Measurements from ENCODE around the gene PKMYT1. TPM values are rescaled to one million over a fixed set of nuclear protein-coding genes. Genes with fewer than 3 reads are reported as not detected.

The PKMYT1 gene
- total RNA-seq, 3 donors from 2014 or later = 3.1 to 20.0 (median 6.9) TPM

DNA sequence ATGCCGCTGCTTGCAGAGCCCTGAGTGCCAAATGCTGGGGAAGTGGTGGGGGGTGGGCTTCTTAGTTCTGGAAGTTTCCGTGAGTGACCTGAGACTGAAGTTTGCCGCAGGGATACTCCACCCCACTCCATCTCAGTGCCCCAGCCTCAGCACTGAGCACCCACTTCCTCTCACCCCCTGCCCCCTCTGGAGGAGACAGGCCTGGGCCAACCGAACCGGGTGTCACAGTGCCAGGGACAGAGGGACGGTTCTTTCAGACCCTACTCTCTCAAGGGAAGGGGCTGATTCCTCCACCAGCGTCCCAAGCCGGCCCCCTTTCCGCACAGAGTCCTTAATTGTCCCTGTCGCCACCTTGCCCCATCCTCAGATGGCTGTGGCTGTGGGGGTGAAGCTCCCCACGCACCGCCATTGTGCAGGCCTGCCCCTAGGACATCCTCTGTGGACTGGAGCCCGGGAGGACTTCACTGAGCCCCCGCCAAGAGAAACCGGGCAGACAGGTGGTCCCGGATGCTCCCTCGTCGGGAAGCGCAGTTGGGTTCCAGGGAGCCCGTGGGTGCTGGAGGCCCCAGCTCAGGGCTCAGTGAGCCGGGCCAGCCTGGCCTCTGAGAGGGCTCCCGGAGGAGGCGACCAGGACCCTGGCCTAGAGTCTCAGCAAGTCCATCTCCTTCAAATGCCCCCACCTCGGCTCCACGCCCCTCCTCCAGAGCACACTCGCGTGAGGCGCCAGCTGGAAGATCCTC lies 17.7 kb downstream of the PKMYT1 start:
- DNase-seq (peak in 1 of 3 donors; percentile 52), ATAC-seq (no peak)
- Histone ChIP-seq H3K4me3 (no peak overlapping the region), H3K4me1 (ENCODE audit: low read depth) (peaks cover 34% of the 10 kb centered on the region), H3K9me3 (no peaks in the 10 kb centered on the region), H3K36me3 (ENCODE audit: low read depth) (no peaks in the 10 kb centered on the region)
- intact Hi-C loops (cut with DNase I, micrococcal nuclease) = no loop called here
- TF ChIP-seq, protein P1, sequence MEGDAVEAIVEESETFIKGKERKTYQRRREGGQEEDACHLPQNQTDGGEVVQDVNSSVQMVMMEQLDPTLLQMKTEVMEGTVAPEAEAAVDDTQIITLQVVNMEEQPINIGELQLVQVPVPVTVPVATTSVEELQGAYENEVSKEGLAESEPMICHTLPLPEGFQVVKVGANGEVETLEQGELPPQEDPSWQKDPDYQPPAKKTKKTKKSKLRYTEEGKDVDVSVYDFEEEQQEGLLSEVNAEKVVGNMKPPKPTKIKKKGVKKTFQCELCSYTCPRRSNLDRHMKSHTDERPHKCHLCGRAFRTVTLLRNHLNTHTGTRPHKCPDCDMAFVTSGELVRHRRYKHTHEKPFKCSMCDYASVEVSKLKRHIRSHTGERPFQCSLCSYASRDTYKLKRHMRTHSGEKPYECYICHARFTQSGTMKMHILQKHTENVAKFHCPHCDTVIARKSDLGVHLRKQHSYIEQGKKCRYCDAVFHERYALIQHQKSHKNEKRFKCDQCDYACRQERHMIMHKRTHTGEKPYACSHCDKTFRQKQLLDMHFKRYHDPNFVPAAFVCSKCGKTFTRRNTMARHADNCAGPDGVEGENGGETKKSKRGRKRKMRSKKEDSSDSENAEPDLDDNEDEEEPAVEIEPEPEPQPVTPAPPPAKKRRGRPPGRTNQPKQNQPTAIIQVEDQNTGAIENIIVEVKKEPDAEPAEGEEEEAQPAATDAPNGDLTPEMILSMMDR (IDR thresholded peaks at IDR 0.05) = no peak

DNA sequence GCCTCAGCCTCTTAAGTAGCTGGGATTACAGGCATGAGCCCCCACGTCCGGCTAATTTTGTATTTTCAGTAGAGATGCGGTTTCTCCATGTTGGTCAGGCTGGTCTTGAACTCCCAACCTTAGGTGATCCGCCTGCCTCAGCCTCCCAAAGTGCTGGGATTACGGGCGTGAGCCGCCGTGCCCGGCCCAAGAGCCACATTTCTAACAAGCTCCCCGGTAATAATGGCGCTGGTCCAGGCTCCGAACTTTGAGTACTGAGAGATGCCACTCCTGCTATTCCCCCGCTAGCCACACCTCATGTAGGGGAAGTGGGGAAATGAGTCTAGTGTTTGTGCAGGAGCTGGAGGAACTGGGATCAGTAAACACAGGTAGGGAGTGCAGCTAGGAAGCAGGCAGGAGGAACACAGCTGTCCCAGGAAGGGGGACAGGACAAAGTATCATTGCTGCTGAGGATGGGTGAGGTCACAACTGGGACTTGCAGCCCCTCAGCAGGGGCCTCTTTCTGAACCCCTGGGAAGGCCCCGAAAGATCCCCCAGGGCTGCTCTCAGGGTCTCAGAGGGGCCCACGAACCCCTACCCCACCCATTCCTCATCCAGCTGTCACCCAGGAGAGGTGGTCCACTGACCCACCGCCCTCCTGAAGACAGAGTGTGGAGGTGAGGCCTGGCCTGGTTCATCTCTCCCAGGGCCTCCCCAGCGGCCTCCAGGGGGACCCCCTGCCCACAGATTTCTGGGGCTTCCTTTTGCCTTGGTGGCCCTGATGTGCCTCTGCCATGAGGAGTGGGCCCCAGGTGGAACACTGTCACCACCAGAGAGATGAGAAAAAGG lies 19.8 kb downstream of the PKMYT1 start:
- intact Hi-C loops (cut with DNase I, micrococcal nuclease) = no loop called here
- DNase-seq (no peak), ATAC-seq (peak; percentile 48)
- no peak overlapping the region for H3K4me3 ChIP-seq
- TF ChIP-seq, protein P1 (IDR thresholded peaks at IDR 0.05) = no peak
- no peaks in the 10 kb centered on the region for H3K36me3 ChIP-seq (ENCODE audit: low read depth)
- H3K4me1 ChIP-seq (ENCODE audit: low read depth) = peaks cover 28% of the 10 kb centered on the region
- H3K9me3 ChIP-seq = no peaks in the 10 kb centered on the region

DNA sequence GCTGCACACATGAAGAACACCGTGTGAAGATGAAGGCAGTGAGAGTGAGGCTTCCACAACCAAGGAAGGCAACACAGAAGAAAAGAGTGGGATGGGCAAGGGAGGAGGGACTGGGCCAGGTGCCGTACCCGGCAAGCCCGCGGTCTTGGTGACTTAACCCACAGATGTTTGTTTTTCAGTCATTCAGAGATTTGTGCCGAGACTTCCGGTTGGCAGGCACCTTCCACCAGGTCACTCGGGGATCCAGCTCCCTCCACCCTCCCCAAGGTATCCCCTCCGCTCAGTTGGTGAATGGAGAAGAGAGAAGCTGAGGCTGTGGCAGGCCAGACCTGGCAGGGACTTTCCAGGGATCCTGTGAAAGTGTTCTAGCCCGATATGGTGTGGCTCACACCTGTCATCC lies 21.0 kb downstream of the PKMYT1 start:
- Histone ChIP-seq H3K4me1 (ENCODE audit: low read depth) (peaks cover 16% of the 10 kb centered on the region), H3K36me3 (ENCODE audit: low read depth) (no peaks in the 10 kb centered on the region), H3K9me3 (no peaks in the 10 kb centered on the region), H3K4me3 (no peak overlapping the region)
- DNase-seq = no peak
- TF ChIP-seq, protein P1 (IDR thresholded peaks at IDR 0.05) = no peak
- intact Hi-C loops (cut with DNase I, micrococcal nuclease) = no loop called here
- ATAC-seq = peak; percentile 14

DNA sequence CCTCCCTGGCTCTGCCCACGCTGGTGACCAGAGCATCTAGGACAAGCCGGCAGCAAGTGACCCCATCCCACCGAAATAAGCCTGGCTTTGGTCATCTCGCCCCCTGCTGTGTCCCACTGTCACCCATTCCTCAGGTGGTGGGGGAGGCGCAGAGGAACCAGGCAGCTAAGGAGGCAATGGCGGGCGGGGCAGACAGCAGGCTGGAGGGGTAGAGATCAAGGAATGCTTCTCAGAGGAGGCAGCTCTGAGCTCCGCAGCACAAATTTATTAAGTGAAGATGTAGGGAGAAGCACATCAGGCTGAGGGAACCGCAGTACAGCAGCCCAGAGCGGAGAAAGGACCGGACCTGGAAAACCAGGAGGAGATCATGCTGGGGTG lies 23.7 kb downstream of the PKMYT1 start:
- no peak for DNase-seq

DNA sequence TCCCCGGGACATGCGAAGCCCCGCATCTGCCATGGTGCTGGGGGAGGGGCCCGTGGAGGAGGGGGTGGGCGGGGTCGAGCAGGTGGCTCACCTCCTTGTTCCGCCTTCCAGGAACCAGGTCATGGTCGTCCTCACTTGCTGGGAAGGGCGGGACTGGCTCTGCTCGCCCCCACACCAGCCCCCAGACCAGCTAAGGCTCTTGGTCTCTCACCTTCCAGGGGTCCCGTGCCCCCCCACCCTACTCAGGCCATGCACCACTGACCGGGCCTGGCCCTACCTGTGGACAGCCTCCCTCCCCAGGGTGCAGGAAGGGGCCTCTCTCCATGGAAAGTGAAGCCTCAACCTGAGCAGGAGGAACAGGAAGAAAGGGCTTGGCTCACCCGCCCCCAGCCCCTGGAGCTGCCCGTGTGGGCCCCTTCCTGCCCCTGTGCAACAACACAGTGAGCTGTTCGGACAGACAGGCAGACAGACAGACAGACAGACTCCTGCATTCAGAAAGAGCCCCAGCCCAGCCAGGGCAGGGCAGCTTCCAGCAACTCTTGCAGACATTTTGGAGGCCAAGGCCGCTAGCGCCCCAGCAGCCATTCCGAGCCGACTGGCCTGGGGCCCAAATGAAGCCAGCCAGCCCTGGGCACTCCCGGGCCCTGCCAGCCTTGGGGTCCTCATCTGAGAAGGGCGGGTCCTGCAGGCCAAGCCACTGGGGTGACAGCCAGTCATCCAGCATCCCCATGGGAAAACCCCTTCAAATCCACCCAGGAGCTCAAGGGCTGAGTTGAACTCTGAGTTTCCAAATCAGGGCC lies 24.3 kb downstream of the PKMYT1 start:
- ATAC-seq = peak; percentile 60
- DNase-seq = peak in 2 of 3 donors; percentile 13 to 53
- Histone ChIP-seq H3K36me3 (ENCODE audit: low read depth) (no peaks in the 10 kb centered on the region), H3K4me1 (ENCODE audit: low read depth) (peaks cover 4% of the 10 kb centered on the region), H3K9me3 (no peaks in the 10 kb centered on the region), H3K4me3 (no peak overlapping the region)
- TF ChIP-seq, protein P1 (IDR thresholded peaks at IDR 0.05) = no peak
- intact Hi-C loops (cut with DNase I, micrococcal nuclease) = no loop called here

More for the DNA sequence above, 23.7 kb downstream of the PKMYT1 start:
- Histone ChIP-seq H3K4me3 (no peak overlapping the region), H3K4me1 (ENCODE audit: low read depth) (peaks cover 4% of the 10 kb centered on the region), H3K9me3 (no peaks in the 10 kb centered on the region), H3K36me3 (ENCODE audit: low read depth) (no peaks in the 10 kb centered on the region)
- no peak for ATAC-seq
- TF ChIP-seq, protein P1 (IDR thresholded peaks at IDR 0.05) = no peak
- intact Hi-C loops (cut with DNase I, micrococcal nuclease) = no loop called here

Measured in mucosa of descending colon (tissue), 3 donors.